Fibroblast of skin of back (primary cell): ENCODE measurements around the gene FGB. TPM values are rescaled to one million over a fixed set of nuclear protein-coding genes. Genes with fewer than 3 reads are reported as not detected.

Experiments
- DNase-seq: peaks from one replicate; pipeline ENCODE4 v3.0.0-alpha.2; 2013
- polyA plus RNA-seq, 2 experiments: library from polyadenylated mRNA; unstranded; fragments of 120-200 nt; gene quantifications; one replicate each; pipeline ENCODE4 v1.2.1, GENCODE V29; 2013; ENCODE audit not compliant: insufficient read length in 2 of 2

The FGB gene
- not detected for polyA plus RNA-seq (2013, experiment 1 of 2; ENCODE audit: insufficient read length)
- polyA plus RNA-seq (2013, experiment 2 of 2; ENCODE audit: insufficient read length) = not detected

DNA sequence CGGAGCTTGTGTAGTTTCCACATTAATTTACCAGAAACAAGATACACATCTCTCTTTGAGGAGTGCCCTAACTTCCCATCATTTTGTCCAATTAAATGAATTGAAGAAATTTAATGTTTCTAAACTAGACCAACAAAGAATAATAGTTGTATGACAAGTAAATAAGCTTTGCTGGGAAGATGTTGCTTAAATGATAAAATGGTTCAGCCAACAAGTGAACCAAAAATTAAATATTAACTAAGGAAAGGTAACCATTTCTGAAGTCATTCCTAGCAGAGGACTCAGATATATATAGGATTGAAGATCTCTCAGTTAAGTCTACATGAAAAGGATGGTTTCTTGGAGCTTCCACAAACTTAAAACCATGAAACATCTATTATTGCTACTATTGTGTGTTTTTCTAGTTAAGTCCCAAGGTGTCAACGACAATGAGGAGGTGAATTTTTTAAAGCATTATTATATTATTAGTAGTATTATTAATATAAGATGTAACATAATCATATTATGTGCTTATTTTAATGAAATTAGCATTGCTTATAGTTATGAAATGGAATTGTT lies at the start of gene FGB:
TSS of gene FGB (plus strand) at position 315 of the 558 bp plus-strand sequence. CDS start at position 323, 8 bp downstream.
- no peak for DNase-seq

DNA sequence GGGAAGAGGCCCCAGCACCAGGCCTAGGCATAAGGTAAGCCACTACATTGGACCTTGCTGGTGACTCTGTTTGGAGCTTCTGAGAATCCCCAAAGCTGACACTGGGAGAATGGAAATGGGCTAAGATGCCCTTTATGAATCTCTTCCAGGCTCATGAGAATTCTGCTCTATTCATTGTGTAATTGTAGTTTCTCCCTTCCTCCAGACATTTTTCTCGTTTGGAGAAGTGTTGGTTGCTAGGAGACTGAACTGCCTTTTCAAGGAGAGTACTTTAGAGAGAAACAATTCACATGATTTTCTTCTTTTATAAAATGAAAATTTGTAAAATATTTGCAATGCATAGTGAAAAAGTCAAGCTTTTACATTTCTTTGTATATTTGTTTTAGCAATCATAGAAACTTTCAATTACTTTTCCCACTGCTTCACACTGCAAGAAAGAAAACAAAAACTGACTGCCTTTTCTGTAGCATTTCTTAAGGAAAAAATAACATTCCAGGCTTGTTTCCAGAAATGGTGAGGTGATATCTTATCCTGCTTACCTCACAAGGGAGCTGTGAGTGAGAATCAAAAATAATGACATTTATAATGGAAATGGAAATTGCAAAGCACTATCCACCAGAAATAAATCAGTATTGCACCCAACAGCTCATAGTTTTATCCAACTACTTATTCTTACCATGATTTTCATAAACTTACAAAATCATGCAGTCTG lies 46.3 kb upstream of the FGB start:
- no peak for DNase-seq

DNA sequence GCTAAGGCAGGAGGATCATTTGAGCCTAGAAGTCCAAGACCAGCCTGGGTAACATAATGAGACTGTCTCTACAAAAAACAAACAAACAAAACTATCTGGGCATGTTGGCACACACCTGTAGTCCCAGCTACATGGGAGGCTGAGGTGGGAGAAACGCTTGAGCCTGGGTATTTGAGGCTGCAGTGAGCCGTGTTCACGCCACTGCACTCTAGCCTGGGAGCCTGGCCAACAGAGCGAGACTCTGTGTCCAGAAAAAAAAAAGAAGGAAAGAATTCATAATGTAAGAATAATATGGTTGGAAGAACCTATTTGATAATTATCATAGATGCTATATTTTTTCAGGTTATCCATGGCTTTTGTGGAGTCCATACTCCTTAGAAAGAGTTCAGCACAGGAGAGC lies 45.2 kb upstream of the FGB start:
- DNase-seq = no peak

DNA sequence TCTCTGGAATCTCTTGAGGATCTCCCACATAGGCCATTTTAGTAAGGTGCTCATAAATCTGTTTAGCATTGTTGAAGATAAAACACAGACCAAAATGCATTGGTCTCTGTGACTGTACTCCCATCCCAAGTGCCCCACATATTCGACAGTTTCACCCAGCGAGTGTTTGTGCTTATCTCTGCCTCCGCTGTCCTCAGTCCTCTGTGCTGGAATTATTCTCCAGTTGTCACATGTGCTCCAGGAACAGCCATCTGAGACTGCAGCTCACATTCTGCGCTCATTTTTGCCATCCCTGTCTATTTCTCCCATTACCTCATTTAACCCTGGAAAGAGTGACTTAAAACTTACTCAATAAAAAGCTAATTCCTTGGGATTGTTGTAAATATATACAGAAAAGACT lies 43.6 kb upstream of the FGB start:
- DNase-seq = no peak

DNA sequence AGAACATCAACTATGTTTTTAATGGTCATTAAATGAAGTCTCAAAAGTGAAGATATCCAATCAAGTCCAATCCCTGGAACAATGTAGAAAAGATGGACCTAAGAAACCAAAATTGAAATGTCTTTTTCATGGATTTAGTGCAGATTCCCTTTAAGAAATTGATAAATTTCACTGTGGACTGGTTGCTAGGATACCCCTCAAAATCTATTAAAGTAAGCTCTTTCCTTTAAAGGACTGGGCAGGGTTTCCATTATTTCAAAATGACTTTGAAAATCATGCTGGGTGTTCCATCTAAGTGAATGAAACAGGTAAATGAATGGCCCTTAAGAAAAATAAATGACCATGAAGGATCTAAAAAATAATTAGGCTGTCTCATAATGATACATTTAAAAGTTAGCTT lies 41.2 kb upstream of the FGB start:
- no peak for DNase-seq

DNA sequence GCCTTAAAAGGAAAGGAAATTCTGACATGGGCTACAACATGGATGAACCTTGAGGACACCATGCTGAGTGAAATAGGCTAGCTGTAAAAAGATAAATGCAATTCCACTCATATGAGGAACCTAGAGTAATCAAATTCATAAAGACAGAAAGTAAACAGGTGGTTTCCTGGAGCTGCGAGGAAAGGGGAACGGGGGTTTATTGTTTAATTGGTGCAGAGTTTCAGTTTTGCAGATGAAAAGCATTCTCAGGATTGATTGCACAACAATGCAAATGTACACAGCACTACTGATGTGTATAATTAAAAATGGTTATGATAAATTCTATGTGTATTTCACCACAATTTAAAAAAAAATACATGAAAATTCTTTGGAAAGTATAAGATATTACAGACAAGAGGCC lies 36.7 kb upstream of the FGB start:
- DNase-seq = no peak

DNA sequence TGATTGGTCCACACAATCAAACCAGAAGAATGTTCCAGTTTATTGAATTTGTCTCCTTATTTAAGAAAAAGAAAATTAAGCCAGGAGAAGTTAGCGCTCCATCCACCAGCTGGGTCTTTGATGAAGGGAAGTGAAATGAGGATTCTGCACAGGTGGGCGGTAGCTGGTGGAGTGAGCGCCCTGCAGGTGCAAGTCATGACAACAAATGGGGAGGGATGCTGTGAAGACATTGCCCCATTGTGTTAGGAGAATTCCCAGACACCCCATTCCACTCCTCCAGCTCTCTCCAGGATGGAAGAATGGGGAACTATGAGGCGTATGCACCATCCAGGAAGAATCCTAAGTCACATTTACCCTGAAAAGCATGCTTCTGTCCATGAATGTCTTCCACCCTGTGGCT lies 35.5 kb upstream of the FGB start:
- no peak for DNase-seq

DNA sequence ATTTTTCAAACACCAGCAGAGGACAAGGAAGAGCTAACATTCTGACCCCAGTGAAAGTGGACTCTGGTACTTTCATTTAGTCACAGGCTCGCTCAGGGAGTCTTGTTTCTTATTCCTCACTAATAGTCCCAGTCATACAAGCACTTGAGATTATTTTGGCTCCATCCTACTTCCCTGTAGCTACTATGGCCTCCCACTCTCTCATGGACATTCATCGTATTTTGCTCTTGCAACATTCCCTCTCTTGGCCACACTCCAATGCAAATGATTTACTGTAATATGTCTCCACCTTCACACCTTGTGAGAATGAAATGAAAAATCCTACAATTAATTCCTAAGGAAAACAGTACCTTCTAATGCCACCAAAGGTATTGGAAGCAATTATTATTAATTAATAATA lies 33.9 kb upstream of the FGB start:
- DNase-seq = no peak

DNA sequence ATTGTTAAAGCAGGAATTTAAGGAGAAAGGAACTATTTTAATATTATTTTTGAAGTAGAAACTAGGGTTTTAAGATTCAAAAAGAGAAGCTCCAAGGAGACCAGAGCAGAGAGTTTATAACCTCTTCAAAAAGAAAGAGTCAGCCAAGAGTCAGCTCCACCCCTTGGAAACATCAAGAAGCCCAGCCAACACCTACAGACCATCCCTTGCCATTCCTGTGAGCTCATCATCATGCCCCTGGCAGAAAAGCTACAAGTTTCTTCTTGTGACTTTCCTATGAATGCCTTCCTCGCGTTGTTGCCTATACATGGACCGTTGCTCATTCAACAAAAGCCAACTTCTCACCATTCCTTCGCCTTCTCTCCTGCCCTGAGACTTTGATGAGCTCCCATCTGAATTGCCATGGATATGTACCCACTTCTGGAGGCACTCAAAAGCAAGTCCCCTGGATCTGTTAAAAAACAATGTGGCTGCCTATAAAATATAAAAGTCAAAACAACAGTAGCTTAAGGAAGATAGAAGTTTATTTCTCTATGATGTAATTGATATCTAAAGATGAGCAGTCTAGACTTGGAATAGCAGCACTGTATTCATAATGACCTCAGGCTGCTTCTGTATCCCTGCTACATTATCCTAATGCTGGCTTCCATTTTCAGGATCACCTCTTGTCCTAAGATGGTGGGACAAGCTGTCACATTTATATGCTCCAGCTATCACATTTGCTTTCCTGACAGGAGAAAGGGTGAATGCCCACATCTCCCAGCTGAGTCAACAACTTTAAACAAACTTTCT lies 32.9 kb upstream of the FGB start:
- no peak for DNase-seq

DNA sequence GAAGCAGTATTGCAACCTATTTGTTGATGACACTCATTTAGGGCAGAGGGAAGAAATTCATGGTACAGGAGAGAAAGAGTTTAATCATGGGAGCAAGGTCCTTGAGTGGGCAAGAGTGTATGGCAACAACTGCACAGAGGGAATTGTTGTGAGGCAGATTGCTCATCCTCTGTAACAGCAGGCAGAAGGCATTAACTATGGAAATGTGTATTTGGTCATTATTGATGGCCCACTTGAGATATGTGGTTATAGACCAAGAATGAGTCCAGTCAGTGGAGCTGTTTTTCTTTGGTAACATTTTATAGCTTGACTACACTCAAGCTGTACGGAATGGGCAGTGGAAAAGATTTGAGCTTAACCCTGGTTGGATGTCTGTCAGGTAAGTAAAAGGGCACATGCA lies 28.5 kb upstream of the FGB start:
- no peak for DNase-seq

DNA sequence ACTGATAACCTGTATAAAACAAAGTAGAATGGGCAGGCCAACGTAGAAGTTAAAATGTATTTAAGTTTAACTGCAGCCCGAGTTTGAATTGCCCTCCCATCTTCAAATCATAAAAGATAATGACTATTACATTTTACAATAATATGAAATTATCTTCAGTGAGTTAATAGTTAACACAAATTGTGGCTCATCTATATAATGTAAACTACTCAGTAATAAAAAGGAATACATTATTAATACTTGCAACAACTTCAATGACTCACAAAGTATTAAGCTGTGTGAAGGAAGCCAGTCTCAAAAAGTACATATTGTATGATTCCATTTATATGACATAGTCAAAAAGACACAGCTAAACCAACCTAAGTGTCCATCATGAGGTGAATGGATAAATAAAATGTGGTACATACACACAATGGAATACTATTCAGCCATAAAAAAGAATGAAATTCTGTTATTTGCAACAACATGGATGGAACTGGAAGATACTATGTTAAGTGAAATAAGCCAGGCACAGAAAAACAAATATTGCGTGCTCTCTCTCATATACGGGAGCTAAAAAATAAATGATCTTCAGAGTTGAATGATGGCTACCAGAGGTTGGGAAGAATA lies 20.4 kb upstream of the FGB start:
- DNase-seq = no peak

DNA sequence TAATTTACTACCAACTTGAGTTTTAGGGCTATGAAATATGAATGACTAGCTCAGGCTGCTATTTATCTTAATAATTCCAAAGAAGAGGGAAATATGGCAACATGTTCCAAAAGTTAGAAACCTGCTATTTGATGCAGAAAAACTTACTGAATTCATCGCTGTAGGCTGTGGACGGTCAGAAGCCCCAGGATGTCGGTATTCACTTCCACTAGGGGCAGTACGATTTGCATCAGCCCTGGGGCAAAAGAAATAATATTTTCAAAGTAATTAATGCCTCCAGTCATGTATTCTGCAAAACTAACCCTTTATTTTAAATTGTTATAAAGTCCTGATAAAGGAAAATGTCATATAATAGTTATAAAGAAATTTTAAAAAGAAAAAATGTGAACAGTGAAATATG lies 17.1 kb upstream of the FGB start:
- no peak for DNase-seq

DNA sequence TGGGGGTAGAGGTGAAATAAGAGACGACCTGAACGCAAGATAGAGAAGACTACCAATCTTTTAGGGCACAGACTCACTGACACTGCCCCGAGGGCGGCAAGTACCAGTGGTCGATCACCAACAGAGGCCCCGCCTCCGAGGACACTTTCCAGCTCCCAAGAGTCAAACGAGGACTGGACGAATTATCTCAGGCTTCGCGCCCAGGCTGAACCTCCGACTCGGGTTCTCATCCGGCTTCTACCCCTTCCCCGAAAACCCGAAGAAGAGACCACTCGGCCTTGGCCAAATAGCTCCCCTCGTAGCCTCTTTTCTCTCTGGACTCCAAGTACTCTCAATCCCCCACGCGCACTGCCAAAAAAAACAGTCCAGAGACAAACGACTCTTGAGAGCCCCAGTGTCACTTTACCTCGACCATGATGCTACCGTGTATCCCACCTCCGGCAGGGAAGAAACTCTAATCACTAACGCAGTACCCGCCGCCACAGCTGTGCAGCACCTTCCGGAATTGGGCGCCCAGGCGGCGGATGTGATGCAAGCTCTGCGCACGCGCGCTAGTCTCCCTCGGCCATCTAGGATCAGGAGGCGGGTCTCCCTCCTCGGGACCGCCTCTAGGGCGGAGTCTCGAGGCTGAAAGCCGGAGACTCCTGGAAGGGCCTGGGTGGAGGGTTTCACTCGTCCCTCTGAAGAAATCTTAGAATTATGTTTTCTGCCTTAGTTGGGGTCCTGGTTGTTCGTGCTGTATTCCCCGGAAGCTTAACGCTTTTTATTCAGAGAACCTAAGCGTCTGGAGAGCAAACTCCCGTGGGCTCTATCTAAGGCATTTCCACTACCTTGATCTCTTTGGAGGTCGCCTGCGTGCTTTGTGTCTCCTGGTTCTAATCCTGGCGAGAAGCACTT lies 12.7 kb upstream of the FGB start, which contains the start of gene PLRG1:
TSS of gene PLRG1 (minus strand) at position 507 of the 897 bp plus-strand sequence. CDS start at position 415, 92 bp downstream.
- DNase-seq = peak; percentile 94

DNA sequence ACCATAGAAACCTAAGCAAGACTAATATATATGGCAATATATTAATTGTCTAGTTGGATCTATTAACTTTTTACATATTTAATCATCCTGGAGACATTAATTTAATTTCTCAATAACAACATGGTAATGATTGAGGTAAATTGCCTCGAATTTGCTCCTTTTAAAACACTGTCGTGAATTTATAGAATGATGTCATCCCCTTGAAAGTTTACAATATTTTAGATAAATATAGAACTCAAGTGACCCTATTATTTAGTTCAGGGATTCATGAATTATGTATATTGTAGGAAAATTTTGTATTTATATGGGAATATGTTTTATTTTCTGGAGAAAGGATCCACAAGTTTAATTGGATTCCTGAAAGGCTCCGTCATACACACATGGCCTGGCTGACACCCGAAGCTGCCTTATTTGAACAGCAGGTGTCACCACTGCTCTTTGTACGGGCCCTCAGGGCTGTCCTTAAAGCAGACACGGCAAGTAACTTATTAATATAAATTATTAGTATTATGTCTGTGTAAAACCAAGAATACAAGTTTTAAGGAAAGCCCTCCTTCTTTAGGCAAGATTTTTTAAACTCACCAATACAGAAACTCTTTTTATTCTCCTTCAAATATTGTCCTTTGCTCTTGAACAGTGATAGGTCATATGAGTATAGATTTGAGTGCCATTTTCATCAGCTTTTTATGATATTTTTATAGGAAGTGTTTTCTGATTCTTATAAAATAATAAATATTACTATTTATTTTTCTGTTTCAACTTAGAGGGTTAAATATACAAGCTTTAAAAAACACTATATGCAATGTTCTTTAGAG lies 10.7 kb upstream of the FGB start:
- DNase-seq = peak; percentile 81

DNA sequence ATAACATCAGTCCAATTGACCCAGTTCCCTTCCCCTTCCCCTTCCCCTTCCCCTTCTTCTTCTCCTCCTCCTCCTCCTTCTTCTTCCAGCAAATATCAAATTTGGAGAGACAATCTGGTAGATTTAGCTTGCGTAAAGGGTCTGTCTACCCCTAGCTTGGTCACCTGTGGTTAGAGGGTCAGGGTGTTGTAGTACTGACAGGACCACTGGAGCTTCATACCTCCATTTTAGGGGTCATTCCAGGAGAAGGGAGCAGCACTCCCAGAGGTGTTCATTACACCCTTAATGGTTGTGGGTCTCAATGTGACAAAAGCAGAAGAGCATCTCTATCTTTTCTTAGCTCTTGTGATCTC lies 3.7 kb upstream of the FGB start:
- DNase-seq = no peak

DNA sequence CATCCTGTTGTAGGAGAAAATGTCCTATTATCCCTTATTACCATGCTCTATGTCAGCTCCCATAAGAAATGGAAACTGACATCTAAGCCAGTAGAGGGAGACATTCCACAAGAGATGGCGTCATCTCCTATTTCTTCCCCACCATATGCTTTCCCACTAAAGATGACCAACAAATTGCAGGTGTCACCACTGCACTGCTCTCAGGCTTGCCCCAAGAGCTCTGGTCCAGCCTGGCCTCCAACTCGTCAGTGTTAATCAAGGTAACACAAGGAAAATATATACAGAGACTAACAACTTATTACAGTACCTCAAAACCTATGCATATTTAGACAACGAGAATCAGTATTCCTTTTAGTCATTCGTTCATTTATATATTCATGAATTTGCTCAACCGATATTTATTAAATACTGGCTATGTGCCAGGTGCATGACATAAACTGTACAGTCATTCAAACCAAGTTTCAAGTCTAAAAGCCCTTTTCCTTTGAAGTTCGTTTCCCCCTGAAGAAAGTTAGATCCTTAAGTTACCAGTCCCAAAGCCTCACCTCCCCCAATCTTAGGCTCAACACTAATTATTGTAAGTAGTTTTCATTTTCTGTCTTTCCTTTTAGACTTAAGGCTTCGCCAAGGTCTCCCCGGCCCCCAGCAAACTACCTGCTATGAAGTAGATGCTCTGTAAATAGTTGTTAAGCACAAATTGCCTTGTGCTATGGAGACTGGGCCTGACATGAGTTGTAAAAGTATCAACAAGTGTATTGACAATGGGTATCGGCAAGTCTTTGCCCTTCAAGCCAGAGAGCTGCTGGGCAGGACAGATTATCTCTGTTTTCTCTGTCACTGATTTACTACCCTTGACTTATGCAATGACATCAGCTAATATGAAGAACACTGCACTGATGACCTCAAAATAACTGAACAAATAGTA lies 3.1 kb upstream of the FGB start:
- DNase-seq = peak; percentile 43

DNA sequence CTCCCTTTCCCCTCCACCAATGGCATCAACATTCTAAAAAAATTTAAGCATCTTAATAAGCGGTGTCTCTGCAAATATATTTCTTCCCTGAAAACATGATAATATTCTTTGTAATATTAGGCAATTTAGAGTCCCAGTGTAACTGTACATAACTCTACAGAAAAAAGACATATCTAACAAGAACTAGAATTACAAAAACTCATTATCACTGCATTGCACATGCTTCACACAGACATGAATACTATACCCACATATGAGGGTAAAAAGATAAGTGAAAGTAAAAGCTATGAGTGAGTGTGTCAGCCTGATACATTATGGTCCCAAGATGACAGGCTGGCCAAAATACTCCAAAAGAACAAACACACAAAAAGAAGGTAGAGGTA lies 2.4 kb upstream of the FGB start:
- no peak for DNase-seq

DNA sequence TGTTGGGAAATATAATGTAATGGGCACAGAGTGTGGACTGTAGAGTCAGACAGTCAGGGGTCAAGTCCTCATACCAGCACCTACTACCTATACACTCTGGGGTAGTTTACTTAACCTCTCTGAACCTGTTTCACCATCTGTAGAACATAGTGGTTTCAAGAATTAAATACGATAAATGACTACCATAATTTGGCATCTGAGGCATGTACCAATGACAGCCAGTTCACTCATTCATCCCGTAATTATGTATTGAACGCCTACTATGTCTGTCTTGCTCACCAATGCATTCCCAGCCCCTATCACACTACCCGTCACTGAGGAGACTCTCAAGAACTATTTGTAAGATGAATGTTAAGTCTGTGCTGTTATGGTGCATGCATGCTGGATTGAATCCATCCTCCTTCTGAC lies 2.0 kb upstream of the FGB start:
- peak; percentile 23 for DNase-seq

DNA sequence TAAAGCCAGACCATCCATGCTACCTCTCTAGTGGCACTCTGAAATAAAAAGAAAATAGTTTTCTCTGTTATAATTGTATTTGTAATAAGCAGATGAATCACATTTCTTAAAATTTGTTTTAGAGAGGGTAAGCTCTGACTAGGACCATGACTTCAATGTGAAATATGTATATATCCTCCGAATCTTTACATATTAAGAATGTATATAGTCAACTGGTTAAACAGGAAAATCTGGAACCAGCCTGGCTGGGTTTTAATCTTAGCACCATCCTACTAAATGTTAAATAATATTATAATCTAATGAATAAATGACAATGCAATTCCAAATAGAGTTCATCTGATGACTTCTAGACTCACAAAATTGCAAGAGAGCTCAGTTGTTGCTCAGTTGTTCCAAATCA lies 1.5 kb downstream of the FGB start:
- no peak for DNase-seq

DNA sequence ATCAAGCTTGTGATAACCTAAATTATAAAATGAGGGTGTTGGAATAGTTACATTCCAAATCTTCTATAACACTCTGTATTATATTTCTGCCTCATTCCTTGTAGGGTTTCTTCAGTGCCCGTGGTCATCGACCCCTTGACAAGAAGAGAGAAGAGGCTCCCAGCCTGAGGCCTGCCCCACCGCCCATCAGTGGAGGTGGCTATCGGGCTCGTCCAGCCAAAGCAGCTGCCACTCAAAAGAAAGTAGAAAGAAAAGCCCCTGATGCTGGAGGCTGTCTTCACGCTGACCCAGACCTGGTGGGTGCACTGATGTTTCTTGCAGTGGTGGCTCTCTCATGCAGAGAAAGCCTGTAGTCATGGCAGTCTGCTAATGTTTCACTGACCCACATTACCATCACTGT lies 2.9 kb downstream of the FGB start:
- no peak for DNase-seq
